Stimulated activated CD4-positive, alpha-beta T cell treated with anti-CD3 and anti-CD28 coated beads, Interleukin-2, amount 100 ng/mL, for 24 hours (primary cell): ENCODE data around the gene PARP12.
"Not testable (repeated sequence)": the region's sequence is repeated elsewhere in the genome, so short reads cannot be mapped to it uniquely, and the experiment has no call there.

Source experiments
- DNase-seq, 2 donors: peaks; one replicate each; pipeline ENCODE4 v3.0.0-alpha.2; 2020

The PARP12 gene, protein sequence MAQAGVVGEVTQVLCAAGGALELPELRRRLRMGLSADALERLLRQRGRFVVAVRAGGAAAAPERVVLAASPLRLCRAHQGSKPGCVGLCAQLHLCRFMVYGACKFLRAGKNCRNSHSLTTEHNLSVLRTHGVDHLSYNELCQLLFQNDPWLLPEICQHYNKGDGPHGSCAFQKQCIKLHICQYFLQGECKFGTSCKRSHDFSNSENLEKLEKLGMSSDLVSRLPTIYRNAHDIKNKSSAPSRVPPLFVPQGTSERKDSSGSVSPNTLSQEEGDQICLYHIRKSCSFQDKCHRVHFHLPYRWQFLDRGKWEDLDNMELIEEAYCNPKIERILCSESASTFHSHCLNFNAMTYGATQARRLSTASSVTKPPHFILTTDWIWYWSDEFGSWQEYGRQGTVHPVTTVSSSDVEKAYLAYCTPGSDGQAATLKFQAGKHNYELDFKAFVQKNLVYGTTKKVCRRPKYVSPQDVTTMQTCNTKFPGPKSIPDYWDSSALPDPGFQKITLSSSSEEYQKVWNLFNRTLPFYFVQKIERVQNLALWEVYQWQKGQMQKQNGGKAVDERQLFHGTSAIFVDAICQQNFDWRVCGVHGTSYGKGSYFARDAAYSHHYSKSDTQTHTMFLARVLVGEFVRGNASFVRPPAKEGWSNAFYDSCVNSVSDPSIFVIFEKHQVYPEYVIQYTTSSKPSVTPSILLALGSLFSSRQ

DNA sequence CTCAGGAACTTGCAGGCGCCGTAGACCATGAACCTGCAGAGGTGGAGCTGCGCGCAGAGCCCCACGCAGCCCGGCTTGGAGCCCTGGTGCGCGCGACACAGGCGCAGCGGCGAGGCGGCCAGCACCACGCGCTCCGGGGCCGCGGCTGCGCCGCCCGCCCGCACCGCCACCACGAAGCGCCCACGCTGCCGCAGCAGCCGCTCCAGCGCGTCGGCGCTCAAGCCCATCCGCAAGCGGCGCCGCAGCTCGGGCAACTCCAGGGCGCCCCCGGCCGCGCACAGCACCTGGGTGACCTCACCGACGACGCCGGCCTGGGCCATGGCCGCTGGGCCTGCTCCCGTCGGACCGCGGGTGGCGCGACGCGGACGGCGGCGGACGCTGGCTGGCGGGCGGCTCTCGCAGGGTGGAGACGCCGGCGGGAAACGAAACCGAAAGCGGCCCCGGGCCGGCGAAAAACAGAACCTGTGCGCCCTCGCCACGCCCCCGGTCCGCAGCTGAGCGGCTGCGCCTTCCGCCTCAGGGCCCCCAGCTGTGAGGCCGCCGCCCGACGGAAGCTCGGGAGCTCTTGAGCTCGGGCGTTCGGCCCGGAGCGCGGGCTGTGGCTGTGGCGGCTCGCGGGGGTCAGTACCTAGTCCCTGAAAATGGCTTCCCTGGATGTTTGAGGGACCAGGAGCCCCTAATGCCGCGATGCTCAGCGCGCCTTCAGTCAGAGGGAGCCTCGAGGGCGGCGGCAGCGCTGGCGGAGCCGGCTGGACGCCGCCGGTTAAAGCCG, at the start of gene PARP12:
PARP12 (minus strand) TSS at position 424 of the 772 bp plus-strand sequence; CDS start at position 320, 104 bp downstream.
- DNase-seq, result peak; percentile 82 to 89

DNA sequence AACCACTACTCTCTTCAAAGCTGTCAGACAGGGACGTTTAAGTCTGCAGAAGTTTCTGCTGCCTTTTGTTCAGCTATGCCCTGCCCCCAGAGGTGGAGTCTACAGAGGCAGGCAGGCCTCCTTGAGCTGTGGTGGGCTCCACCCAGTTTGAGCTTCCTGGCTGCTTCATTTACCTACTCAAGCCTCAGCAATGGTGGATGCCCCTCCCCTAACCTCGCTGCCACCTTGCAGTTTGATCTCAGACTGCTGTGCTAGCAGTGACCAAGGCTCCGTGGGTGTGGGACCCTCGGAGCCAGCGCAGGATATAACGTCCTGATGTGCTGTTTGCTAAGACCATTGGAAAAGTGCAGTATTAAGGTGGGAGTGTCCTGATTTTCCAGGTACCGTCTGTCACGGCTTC, 46.0 kb upstream of the PARP12 start:
- not testable (repeated sequence) for DNase-seq

DNA sequence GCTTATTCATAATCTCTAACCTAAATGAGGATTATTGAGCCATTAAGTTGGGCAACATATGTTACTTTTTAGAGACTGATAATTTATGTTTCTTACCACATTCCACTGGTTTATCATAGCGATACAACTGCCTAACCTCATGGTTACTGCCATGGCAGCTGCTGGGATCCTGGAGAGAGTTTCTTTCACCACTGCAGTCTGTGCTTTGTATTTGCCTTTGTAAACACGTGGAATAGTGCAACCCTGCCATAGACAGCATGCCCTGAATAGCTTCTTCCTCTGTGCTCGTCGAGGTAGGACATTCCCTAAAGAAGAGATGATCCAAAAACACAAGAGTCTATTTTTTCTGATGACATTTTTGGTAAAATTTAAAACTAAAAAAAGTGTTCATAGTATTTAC, 33.7 kb upstream of the PARP12 start:
- no peak for DNase-seq

DNA sequence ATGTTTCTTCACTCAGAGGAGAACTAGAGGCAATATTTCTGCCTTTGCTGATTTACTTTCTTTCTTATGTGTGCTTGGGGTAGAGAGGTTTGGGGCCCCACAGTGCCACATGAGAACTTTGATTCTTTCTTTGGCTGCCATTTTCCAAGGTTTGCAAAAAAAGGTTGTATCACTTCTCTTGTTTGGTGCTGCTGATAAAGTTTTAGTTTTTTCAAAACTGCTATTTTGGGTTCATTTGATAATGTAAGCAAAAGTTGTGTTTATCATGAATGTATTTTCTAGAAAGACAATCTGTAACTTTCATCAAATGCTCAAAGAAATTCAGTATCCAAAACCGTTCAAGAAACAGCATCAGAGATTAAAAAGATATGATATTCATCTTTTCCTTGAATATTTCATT, 30.6 kb upstream of the PARP12 start:
- no peak for DNase-seq

DNA sequence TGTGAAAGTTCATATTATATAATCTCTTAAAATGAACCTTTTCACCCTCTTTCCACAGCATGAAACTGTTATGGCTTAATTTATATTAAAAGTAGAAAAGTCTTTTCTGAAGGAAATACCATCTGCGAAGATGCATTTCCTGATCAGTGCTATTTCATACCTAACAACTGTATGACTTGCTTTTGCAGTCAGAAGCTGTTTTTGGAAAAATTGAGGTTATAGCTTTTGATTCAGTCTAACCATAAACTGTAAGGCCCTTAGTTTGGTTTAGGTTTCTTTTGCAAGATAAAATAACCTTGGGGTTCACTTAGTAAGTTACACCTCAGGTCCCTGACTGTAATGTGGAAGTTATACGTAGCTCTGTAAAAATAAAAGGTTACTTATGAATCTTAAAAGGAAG, 22.7 kb upstream of the PARP12 start:
- DNase-seq, result no peak

DNA sequence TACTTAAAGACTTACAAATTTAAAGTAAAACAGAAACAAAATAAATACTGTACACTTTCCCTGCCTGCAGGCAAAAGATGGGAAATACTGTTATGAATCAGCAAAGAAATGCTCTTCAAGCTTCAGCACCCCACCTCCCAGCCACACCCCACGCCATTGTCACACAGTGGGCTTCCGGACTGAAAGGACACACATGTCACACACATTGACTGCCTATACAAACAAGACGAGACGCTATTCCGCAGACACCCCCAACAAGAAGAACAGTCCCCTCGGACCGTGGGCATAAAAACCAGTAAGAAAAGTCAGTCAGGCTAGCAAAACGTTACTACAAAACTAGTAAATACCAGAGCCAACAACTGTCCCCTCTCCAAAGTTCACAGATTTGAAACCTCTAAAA, 22.2 kb upstream of the PARP12 start:
- DNase-seq, result peak; percentile 26 to 46

DNA sequence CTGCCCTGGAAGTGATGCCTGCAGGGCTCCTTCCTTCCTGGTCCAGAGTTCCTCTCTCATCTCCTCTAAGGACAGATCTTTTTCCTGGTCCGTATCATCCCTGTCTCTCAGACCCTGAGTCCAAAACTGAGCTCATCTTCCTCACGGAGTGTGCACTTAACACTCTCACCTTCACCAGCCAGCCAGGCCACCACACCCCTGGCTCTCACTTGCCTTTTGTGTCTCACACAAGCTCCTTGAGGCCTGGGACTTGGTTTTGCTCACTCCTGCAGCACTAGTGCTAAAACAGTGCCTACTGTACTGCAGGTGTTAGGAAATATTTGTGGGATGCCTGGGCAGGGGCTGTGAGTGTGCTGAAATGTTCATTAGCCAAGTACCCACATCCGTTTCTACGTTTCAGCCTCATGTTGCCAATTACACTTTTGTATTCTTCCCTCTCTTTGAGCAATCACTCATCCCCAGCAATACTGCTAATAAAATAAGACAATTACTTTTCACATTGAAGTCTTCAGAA, 21.4 kb upstream of the PARP12 start:
- DNase-seq, result no peak

DNA sequence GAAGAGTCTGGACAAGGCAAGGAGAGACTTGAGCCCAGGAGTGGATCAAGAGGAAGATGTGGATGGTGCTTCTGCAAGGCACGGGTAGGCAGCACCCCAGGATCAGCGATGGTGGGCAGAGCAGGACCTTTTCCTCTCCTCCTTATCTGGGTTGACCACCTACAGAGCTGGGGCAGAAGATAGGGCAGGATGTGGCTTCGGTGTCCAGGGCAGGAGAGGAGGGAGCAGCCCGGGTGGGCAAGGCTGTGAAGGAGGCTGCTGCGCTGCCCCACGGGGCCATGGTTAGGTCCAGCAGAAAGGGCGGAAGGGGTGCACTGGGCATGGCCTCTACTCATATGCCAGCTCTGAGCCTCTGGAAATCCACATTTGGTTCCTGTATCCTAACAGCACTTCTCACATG, 20.0 kb upstream of the PARP12 start:
- no peak for DNase-seq

DNA sequence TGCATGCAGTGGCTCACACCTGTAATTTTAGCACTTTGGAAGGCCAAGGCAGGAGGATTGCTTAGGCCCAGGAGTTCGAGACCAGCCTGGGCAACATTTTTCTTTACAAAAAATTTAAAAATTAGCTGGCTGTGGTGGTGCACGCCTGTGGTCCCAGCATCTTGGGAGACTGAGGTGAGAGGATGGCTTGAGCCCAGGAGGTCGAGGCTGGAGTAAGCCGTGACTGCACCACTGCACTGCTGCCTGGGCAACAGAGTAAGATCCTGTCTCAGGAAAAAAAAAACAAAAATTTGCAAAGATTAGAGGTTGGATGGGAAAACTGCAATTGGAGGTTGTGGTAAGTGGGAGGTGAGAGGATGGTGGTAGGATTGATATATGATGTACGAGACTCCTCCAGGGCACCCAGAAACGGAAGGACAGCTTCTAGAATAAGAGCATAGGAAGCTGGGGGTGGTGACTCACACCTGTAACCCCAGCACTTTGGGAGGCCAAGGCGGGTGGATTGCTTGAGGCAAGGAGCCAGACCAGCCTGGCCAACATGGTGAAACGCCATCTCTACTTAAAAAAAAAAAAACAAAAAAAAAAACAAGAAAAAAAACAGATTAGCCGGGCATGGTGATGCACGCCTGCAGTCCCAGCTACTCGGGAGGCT, 19.1 kb upstream of the PARP12 start:
- DNase-seq, result no peak

DNA sequence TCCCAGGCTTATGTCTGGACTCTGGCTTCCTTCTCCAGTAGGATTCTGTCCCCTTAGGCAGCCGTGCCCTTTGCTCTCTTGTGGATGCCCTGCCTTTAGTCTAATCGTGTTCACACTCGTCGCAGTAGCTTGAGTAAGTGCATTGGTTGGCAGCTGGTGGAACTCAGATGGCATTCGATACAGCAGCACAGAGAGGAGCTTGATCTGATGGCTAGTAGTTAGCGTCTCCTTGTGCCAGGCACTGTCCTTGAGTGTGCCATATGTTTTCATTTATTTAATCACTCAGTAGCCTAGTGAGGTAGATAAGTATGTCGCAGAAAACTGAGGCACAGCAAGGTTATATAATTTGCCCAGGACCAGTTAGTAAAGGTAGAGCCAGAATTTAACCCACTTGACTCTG, 18.2 kb upstream of the PARP12 start:
- DNase-seq, result no peak

DNA sequence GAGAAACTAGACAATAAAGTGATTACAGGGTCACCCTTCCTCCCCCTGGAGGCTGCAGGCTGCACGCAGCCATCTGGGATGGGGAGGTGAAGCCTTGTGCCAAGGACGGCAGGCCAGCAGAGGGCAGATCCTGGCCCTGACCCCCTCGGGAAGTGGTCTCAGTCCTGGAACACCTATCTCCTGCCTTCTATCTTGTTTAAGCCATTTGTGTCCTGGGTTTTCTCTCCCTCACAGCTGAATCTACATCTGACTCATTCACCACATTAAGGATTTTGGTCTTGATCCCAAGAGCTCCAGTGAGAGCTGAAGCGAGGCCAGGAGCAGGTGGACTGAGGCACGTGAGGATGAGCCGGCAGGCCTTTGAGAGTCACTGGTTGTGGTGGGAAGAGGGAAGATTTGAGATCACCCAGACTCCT, 16.4 kb upstream of the PARP12 start:
- no peak for DNase-seq

DNA sequence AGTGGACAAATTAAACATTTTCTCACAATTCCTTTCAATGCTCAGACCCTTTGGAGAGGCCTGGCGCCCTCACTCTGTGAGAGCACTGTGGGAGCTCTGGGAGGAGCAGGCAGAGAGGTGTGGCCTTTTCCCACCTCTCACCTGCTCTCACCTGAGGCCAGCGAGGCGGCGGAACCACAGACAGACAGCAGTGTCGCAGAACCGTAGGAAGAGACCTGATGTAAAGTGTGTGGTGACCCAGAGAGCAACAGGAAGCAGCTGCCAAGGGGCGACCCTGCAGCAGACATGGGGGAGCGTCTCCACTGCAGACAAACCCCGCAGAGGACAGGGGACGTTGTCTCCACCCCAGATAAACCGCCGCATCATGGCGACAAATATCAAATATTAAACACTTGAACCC, 15.6 kb upstream of the PARP12 start:
- DNase-seq, result no peak

DNA sequence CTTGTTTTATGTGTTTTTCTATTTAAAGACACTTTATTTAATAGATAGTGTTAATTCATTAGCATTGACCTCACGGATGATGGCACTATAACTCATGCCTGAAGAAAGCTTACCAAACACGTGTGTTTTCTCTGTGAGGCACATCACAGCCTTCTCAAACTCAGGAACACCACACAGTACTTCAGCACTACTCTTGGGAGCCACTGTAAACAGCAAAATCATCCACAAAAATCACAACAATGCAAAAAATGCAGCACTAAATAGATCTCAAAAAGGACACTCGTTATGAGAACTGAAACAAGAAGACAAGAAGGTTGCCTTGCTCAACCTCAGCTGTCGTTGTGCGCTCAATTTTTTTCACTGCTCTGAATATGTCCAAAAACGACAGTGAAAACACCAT, 12.0 kb upstream of the PARP12 start:
- no peak for DNase-seq

DNA sequence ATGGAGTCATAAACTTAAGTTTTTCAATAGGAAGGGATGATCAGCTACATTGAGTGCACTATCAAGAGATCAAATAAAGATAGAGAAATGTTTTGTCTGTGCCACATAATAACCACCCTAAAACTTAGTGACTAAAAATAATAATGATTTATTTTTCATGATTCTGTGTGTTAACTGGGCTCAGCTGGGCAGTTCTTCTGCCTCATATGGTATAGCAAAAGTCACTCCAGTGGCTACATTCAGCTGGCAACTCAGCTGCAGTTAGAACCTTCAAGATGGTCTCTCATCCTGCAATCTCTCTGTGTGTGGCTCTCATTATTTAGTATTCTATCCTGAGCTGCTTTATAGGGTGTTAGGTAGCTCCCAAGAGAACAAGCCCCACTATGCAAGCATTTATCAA, 7.8 kb upstream of the PARP12 start:
- no peak for DNase-seq

DNA sequence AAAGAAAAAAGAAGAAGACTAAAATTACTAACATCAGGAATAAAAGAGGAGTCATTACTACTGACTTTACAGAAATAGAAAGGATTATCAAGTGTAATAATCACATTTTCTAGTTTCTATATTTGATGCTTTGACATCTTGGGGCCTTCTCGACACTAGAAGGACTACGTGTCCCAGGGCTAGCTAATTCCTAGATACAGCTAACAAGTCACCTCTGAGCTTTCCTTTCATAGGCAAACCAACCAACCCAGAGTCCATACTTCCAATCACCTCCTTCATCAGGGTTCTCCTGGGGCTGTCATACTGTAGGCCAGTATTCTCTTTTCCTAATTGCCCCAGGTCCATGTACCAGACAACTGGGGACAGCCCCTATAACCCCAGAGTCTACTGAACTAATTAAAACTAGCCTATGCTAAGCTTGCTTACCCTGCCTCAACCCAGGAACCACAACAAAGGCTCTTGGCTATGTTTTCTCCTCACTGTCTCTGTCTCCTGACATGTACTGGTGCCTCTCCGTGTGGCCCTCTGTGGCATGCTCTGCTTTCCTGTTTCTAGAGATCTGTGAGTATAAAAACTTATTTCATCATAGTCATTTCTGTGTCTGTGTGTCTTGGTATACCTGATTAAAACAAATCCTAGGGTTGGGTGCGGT, 6.7 kb upstream of the PARP12 start:
- DNase-seq, result no peak

DNA sequence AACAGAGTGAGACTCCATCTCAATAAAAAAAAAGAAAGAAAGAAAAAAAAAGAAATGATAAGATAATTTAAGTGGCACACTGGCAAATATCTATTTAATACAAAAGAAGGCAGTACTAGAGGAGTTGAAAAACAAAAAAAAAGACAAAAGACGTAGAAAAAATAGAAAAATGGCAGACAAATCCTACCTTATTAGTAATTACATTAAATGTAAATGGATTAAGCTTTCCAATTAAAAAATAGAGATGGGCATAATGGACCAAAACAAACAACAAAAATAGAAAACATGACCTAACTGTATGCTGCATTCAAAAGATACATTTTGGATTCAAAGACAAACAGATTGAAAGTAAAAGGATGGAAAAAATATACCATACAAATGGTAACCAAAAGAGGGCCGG, 5.3 kb upstream of the PARP12 start:
- DNase-seq, result no peak

DNA sequence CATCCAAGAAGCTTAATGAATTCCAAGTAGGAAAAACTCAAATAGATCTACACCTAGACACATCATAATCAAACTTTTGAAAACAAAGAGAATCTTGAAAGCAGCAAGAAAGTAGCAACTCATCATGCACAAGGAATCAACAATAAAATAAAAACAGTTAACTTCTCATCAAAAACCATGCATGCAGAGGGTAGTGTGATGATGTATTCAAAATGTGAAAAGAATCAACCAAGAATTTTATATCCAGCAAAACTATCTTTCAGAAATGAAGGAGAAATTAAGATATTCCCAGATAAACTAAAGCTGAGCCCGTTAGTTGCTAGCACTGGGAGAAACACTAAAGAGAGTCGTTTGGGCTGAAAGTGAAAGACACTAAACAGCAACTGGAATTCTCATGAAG, 4.3 kb upstream of the PARP12 start:
- no peak for DNase-seq

DNA sequence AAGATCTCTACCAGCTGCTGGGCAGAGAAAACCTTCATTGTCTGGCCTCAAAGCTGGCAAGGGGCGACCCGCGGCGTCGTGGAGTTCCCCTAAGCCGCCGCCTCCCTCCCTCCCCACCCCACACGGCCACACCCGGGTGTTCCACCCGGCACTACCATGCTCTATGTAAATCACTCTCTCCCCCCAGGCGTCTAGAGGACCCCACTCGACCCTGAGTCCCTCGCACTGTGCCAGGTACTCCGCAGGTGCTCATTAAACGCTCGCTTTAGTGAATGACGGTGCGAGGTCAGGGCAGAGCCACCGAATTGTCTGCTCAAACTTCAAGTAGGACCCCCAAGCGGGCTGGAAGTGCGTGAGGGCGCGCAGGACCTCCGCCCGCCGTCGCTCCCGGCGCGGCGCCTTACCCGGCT, 628 bp downstream of the PARP12 start:
- DNase-seq, result peak; percentile 33 to 48

DNA sequence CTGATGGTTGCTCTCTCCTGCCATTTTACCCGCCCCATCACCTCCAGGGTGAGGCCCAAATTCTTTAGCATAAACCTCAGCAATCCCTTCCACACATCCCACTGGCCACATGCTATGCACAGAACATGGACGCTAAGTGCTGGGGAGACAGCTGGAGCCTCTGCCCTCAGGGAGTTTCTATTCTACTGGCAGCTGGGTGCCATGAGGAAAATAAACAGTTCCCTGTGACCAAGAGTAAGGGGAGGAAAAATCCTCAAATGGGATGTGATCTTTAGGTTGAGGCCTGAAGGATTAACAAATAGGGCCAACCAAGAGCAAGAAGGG, 1.2 kb downstream of the PARP12 start:
- DNase-seq, result no peak

DNA sequence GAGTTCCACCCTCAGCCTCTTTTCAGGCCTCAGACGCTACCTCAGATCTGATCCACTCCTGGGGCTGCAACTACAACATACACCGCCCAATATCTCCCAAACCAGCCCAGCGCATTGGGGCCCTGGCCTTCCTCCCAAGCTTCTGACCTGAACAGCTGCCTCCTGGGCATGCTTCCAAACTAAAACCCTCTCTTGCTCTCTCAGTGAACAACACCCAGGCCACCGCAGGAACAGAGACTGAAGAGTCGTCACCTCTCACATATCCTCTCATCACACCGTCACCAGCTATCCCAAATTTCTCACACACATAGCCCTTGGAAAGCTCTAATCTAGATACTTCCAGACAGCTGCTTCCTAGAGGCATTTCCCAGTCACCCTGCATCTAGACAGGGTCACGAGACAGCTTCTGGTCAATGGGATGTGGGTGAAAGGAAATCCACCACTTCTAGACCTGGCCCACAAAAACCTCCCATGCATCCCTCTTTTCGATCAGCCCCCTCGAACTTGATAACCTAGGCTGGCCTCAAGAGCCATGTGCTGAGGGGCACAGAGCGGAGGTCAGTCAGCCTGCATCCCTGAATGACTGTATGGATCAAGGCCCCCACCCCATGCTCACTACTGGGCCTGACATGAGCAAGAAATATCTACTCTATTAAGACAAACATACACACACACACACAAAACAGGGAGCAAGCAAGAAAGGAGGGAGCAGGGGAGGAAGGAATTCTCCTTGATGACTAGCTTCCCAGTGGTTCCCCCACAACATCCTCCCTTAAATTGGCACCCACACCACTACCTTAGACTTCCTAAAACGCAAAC, 1.8 kb downstream of the PARP12 start:
- no peak for DNase-seq

DNA sequence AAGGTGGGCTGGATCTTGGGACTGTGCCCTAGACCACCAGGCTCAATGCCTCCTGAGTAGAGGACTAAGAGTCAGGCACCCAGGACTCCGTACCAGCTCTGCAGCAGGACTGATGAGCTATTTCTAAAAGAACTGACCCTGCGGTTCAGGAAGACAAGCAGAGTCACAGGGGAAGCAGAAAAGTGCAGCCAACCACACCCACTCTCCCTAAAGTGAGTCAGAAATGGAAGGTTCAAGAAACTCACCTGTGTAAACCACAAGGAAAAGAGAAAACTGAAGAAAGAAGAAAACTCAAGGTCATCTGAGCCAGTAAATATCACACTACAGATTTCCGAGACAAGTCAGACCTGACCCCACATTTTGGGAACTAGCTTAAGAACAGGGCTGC, 2.5 kb downstream of the PARP12 start:
- no peak for DNase-seq
